CD4-positive, alpha-beta T cell treated with Interferon gamma for 1 hour (primary cell): Measurements from ENCODE around the gene CTDNEP1.
A peak's percentile ranks its signal among the peaks of the same experiment; 100 is the strongest.

Experiments
- DNase-seq: peaks from one replicate; pipeline ENCODE4 v3.0.0-alpha.2; 2020

The CTDNEP1 gene

DNA sequence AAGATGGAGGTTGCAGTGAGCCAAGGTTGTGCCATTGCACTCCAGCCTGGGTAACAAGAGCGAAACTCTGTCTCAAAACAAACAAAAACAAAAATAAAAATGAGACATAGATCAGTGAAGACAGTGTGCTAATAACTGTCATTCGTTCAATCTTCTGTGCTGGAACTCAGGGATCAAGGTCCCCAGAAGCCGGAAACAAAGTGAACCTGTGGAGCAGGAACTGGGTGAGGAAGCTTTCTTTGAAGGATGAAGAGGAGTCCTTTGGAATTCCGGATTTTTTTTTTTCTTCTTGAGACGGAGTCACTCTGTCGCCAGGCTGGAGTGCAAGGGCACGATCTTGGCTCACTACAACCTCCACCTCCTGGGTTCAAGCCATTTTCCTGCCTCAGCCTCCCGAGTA, 27.9 kb upstream of the CTDNEP1 start:
- DNase-seq = no peak

DNA sequence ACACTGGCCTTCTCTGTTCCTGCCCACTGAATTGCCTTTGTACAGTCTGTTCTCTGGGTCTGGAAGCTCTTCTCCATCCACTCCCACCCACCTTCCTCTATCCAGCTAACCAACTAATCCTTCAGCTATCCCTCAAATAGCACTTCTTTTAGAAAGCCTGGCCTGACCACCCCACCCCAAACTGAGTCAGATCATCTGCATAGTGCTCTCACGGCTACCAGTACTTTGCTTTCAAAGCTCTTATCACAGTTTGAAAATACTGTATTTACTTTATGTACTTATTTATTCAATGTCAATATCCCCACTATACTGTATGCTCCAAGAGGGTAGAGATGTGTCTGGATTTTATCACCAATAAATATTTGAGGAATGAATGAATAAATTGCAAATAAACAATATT, 15.2 kb upstream of the CTDNEP1 start:
- DNase-seq = no peak

DNA sequence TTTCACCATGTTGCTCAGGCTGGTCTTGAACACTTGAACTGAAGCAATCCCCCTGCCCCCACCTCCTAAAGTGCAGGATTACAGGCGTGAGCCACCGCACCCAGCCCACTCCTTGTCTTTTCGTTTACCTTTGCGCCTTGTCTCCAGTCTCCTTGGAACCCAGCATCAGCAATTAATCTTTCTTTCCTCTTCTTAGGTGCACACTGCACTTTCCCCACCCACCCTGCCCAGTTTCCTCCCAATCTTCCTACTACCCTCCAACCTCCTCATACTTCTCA, 12.2 kb upstream of the CTDNEP1 start:
- DNase-seq = no peak

DNA sequence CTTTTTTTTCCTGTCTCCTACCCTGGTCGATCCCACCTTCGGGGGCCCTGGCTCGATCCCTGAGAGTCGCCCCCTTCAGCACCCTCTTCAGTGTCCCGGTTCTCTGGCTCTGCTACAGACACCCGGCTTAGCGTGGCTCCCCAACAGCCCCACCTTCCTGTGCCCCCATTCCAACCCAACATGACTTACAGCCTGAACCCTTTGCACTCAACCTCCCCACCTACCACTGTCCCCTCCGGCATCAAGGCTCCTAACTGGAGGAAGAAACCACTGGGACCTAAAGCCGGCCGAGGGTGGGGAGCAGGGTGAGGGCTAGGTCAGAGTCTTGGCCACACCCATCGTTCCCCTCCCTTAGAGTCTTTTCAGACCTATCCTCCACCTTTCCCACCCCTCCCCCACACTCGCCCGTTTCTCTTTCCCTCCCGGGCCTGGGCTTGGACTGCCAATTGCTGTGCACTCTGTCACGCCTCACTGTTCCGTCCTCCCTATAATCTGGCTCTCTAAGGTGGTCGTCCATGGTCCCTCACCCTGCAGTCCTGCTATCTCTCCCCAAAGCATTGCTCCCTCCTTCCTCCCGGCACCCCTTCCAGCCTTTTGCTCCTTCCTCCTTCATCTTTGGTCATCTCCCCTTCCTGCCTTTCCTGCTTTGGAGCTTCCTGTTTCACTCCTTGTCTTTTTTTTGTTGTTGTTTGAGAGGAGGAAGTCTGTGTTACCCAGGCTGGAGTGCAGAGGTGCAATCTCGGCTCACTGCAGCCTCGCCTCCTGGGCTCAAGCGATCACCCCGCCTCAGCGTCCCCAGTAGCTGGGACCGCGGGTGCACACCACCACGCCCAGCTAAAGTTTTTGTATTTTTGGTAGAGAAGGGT, 11.6 kb upstream of the CTDNEP1 start:
- no peak for DNase-seq

DNA sequence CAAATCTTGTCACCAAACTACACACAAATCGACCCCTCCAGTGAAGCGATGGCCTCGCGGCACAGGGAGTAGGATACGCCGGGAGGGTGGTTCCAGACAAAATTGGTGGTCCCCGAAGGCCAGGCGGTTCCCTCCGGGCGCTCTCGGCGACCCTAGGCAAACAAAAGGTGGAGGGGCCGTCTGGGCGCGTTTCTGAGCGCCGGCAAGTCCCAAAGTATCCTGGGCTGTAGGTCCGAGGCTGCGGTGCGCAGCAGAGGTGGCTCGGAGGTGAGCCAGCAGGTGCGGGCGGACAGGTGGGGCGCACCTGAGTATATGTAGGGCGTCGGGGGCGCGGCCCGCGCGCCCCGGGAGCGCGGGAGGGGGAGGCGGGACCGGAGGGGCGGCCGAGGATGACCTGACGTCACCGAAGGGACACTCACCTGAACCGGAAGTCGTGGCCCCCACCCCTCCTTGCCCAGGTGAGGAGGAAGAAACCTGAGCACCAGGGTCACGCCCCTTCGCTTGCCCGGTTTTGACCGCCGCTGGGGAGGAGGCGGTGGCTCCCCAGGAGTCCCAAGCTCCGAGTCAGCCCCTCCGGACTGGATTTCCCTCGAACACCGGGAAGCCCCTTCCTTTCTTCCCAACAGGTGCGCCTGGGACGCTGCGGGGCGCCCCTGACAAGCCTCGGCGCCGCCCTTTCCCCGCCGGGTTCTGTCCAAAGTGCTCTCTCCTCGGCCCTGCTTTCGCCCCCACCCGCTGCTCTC, 10.8 kb upstream of the CTDNEP1 start, which contains the start of gene CLDN7:
TSS of gene CLDN7 (minus strand) at position 287 of the 743 bp plus-strand sequence. CDS start 435 bp downstream, outside the sequence.
- peak; percentile 16 for DNase-seq

DNA sequence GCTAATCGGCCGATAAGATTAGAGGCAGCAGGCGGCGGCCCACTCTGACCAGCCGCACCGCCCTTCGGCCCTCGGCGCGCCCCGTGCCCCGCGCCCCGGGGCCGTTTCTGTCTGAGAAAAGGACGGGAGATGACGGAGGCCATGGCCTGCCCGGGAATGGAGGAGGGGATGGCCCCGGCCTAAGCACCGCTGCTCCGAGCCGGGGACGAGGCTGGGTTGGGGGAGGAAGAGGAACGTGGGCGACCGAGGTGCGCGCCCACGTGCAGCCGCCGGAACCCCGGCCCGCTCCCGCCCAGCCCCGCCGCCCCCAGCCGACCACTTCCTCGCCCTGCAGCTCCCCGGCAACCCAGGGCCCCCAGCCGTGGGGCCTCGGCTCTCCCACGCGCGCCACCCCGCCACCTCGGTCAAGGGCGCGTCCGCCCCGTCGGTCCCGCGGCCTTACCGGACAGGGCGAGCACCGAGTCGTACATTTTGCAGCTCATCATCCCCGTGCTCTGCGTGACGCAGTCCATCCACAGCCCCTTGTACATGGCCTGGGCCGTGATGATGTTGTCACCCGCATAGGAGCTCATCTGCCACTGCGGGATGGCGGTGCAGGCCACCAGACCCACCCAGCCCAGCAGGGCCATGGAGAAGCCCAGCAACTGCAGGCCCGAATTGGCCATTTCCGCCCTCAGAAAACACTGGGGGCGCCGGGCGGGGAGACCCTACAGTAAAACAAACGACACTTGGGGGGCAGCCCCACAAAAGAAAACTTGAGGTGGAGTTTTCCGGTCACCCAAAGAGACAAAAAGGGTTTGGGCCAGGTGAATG, 10.1 kb upstream of the CTDNEP1 start:
- DNase-seq = no peak

DNA sequence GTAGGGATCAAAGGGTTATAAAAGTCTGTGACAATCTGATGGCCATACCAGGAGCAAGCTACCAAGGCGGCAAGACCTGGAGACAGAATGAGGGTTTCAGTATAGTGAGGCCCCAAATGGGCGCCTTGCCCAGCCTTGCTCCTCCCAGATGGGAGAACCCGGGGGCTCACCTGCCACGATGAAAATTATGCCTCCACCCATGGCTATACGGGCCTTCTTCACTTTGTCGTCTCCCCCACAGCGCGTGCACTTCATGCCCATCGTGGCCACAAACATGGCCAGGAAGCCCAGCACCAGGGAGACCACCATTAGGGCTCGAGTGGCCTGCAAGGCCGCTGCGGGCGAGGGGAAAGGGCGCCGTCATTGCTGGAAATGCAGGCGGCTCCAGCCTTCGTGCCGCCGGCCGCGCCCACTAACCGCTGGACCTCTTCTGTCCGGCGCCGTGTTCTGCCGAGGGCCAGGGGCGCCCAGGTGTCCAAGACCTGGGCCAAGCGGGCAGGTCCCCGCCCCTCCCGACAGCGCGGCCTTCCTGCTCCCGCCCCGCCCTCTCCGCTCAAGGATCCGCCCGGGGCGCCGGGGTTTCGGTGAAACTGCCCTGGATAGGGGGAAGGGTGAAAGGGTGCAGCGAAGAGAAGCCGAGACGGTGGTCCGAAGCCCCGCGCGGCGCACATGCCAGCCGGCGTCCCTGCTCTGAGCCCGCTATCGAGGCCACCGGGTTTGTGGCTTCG, 9.3 kb upstream of the CTDNEP1 start:
- DNase-seq = no peak

DNA sequence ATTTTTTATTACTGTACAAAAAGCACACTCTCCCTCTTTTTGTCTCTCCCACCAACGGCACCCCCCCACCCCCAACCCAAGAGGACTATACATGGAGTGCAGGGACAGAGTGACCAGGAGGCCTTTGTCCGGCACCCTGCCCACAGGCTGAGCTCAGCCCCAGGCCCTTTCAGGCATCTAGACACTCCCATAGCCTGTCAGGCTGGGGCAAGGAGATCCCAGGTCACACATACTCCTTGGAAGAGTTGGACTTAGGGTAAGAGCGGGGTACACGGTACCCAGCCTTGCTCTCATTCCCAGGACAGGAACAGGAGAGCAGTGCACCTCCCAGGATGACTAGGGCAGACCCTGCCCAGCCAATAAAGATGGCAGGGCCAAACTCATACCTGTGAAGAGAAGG, 8.6 kb upstream of the CTDNEP1 start:
- DNase-seq = no peak

DNA sequence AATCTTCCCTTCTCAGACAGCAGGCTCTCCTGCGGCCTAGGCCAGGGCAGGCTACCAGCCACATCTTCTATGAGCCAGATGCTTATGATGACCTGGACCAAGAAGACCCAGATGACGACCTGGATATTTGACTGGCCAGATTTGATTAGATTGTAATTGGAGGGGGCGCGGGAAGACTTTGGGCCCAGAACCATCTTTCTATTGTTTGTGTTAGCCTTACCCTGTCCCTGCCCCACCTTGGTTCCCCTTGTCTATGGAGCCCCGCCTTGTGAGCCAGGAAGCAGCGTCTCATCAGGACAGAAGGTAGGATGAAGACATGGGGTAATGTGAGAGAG, 8.0 kb upstream of the CTDNEP1 start:
- no peak for DNase-seq

DNA sequence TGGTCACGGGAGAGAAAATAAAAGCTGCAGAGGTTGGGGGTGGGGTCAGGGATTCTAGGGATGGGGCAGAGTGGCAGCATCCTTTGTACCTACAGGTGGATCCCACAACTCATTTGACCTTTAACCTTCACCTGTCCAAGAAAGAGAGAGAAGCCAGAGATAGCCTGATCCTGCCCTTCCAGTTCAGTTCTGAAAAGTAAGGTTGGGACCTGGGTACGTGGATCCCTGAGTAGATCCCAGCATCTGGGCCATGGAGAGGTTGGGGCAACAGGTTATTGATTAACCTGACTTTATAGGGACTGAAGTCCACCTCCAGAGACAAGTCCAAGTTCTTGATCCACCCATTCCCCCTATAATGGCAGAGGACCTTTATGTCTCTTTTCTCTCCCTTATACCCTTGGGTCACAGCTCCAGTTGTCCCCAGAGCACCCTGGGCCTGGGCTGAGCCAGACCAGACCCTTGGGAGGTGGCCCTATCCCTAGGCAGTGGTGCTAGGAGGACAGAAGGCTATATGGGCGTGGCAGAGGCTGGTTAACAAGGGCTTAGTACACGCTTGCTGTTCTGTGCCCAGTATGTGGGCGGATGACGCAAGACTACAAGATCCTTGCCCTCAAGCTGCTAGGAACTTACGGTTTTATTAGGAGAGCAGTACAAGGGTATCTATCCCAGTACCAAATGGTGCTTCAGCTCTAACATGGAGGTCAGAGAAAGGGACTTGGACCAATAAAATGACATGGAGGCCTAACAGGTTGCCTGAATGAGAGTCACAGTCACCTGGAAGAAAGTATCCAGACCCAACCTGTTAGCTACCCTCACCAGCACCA, 7.4 kb upstream of the CTDNEP1 start:
- no peak for DNase-seq

DNA sequence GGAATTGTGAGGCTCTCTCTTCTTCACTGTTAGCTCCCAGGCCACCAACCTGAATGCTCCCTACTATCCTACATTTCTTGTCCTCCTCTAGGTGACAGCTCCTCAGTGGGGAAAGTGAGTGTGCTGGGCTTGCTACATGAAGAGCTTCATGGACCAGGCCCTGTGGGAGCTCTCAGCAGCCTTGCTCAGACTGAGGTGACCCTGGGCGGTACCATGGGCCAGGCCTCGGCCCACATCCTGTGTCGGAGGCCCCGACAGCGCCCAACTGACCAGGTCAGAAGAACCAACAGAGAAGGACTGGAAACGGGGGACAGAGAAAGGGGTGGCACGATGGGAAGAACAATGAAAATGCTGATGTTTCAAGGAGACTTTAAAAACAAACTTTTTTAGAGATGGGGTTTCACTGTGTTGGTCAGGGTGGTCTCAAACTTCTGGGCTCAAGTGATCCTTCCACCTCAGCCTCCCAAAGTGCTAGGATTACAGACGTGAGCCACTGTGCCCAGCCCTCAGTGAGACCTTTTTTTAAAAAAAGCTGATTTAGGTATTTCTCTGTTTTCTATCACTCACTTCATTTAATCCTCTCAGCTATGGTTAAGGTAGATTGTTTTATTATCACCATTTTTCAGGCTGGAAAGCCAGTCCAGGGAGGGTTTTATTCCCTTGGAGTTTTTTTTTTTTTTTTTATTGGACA, 5.4 kb upstream of the CTDNEP1 start:
- DNase-seq = no peak

DNA sequence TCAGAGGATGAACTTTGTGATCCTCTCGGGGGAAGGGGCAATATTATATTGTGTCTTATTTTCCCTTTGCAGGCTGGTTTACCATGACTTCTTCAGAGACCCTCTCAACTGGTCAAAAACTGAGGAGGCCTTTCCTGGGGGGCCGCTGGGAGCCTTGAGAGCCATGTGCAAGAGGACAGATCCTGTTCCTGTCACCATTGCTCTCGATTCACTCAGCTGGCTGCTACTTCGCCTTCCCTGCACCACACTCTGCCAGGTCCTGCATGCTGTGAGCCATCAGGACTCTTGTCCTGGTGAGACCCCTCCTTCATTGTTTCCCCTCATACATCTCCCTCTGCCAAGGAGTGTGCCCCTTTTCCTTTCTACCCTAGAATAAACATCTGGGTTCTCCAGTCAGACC, 3.0 kb upstream of the CTDNEP1 start:
- DNase-seq = no peak

DNA sequence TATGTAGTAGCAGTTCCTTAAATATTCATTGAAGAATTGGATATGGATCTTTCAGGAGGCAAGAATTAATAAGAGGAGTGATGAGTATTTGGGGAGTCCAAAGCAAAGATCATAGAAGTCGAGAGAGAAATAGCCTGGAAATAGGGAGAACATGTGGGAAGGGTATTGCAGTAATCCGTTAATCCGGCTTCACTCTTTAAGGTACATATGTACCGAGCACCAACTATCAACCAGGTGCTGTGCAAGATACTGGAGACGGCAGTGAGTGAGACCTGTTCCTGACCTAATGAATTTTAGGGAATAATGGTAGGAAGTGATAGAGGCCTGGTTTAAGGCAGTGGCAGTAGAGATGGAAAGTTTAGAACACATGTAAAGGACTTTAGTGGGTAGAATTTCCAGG, 1.5 kb upstream of the CTDNEP1 start:
- DNase-seq = no peak

DNA sequence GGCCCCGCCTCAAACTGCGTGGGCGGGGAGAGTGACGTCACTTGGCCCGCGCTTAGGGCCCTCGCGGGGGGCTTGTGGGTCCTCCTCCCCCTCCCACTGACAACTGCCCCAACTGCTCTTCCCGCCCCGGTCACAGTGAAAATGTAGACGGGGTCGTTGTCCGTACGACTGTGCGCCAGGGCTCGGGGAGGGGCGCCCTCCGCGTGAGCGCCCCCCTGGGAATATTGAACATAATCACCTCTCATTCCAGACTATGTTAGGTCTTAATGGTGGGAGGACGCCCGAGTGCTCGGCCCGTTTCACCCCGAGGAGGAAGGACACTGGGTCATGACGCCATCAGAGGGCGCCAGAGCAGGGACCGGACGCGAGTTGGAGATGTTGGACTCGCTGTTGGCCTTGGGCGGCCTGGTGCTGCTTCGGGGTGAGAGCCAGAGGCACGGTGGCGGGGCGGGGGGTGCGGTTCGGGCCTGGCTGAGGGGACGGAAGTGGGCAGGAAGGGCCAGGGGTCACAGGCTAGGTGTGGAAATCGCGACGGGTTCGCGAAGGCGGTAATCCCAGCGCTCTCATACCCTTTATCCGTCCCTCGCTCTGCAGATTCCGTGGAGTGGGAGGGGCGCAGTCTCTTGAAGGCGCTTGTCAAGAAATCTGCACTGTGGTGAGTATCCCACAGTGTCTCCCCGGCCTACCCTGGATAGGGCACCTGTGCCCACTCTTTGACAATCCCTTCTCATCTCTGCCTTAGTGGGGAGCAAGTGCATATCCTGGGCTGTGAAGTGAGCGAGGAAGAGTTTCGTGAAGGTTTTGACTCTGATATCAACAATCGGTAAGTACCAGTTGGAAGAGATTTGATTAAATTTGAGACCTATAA, 876 bp upstream of the CTDNEP1 start, which contains the start of gene ELP5:
TSS of gene ELP5 (plus strand) at position 40 of the 868 bp plus-strand sequence. CDS start at position 376, 336 bp downstream.
- DNase-seq = peak; percentile 90

DNA sequence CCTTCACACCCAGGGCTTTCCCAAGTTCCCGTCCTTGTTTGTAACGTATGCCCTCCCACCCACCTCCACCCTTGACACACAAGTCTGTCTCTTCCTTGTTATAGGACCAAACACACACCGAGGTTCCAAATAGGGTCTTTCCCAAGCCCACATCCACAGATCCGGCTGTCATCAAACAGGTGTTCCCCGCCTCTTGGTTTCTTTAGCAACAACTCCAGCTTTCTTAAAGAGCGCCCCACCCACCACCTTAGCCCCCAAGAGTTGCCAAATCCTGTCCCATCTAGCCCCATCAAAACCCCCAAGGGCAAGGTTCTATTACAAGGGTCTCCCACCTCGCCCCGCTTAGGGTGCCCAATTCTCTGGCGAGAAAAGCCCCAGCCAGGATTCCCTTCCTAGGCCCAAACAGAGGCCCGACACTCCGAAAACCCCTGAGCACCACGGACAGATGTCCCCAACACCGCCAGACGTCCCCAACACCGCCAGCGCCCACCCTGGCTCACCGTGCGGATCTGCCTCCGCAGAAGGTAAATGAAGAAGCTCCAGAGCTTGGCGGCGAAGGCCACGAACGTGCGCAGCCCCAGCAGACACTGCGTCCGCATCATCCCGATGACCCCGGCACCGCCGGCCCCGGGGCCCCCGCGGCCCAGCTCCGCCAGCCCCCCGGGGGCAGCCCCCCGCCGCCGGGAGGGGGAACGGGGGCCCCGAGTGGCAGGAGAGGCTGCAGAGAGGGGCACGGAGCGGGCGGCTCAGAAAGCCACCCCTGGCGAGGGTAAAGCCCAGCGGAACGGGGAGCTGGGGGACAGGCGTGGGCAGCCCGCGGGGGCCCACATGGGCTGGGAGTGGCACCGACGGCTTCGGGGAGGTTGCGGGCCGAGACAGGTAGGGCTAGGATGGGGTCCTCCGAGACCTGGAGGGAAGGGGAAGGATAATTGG, 573 bp downstream of the CTDNEP1 start:
- peak; percentile 63 for DNase-seq

DNA sequence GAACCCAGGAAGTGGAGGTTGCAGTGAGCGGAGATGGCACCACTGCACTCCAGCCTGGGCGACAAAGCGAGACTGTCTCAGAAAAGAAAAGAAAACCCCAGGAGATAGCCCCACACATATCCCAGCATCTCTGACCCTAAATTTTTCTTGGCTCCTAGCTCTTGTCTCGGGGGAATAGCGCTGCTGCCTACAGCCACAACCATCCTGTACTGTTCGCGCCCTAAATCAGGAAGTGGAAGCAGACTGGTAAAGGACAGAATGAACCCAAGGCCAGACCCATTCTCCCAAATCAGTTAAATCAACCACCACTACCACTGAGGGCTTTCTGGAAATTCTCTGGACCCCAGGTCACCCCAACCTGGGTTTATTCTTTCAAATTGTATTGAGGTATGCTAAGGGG, 1.7 kb downstream of the CTDNEP1 start:
- no peak for DNase-seq

DNA sequence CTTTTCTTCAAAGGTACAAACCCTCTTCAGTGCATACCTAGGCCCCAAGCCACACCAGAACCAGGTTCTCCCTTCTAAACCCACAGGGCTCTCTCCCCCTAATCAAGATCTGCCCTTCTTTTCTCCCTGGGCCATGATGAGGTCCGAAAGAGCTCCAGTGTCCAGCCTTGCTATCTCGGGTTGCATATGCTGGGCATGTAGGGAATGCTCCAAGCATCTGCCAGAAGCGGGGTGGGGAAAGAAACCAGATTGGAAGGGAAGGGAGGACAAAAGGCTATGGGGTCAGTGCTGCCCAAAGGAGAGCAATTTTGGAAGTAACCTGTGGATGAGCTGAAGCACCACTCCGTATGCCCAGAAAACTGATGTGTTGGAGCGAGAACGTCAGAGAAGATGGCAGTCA, 2.3 kb downstream of the CTDNEP1 start:
- DNase-seq = no peak

DNA sequence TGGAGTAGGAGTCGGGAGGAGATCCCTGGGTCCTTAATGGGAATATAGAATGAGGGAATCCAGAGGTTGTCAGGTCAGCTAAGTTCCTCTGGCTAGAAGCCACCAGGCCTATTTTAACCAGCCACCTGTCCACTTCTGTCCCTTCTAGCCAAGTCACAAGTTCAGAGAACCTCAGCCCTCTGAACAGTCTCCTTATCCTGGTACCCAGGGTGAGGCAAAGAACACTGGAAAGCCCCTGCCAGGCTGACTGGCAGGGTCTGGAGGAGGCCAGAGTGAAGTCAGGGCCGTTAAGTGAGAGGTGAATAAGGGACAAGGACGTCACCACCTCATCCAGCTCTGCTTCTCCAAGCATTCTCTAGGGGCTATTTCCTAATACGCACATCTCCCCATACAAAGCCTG, 2.7 kb downstream of the CTDNEP1 start:
- DNase-seq = no peak

DNA sequence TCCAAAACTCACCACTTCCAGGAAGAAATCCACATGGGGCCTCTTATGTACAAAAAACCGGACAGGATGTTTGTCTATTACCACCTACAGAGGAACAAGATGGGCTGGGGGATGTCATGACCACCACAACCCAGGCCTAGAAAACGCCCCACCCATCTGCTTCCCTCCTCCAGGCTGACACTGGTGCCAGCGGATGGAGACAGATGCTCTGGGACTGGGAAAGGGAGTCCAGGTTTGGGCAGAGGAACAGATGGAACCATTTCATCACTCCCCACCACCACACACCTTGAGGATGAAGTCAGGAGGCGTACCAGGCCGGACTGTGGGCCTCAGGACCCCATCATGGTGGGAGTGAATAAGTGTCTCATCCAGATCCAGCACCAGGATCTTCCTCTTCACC, 4.8 kb downstream of the CTDNEP1 start:
- no peak for DNase-seq
